OCI-LY3 (cell line): ENCODE data around the gene CFAP74.

Source experiments
- EZH2phosphoT487 ChIP-seq: fragments of 200-600 bp; shearing (Covaris generic); IDR thresholded peaks from 2 replicates; pipeline ENCODE4 v1.6.1; 2018; ENCODE audit warnings: antibody characterized with exemption, mixed run types, low read depth
- TF ChIP-seq, protein P1 (sequence below): fragments of 200-600, 300-600 bp; sonication (generic); IDR thresholded peaks from 2 replicates; pipeline ENCODE4 v1.5.1; 2014; ENCODE audit warnings: antibody characterized with exemption, low read length, low read depth

GRCh38 chr1:1925437-1926345, 77.9 kb downstream of the CFAP74 start:
- TF ChIP-seq, protein P1, sequence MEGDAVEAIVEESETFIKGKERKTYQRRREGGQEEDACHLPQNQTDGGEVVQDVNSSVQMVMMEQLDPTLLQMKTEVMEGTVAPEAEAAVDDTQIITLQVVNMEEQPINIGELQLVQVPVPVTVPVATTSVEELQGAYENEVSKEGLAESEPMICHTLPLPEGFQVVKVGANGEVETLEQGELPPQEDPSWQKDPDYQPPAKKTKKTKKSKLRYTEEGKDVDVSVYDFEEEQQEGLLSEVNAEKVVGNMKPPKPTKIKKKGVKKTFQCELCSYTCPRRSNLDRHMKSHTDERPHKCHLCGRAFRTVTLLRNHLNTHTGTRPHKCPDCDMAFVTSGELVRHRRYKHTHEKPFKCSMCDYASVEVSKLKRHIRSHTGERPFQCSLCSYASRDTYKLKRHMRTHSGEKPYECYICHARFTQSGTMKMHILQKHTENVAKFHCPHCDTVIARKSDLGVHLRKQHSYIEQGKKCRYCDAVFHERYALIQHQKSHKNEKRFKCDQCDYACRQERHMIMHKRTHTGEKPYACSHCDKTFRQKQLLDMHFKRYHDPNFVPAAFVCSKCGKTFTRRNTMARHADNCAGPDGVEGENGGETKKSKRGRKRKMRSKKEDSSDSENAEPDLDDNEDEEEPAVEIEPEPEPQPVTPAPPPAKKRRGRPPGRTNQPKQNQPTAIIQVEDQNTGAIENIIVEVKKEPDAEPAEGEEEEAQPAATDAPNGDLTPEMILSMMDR, result no peak
- no peak for TF ChIP-seq EZH2phosphoT487
